HCT116 (cell line): ENCODE measurements around the gene LMAN2L.

Experiments
- EZH2 ChIP-seq: fragments of 200-600 bp; sonication (generic); IDR thresholded peaks from 2 replicates; pipeline ENCODE4 v1.6.1; 2017; ENCODE audit warnings: antibody characterized with exemption, mixed run types
- POLR2A ChIP-seq: IDR thresholded peaks from 2 replicates; pipeline ENCODE4 v1.7.0; 2011; ENCODE audit warnings: borderline replicate concordance; ENCODE audit not compliant: insufficient read depth, insufficient read length; ENCODE audit errors: extremely low read depth
- RAD21 ChIP-seq: IDR thresholded peaks from 2 replicates; pipeline ENCODE4 v1.6.1; 2012; ENCODE audit warnings: low read depth, mild to moderate bottlenecking
- REST ChIP-seq: IDR thresholded peaks from 2 replicates; pipeline ENCODE4 v1.6.1; 2012; ENCODE audit warnings: low read depth
- SP1 ChIP-seq: IDR thresholded peaks from 2 replicates; pipeline ENCODE4 v1.6.1; 2012; ENCODE audit warnings: low read depth
- YY1 ChIP-seq: IDR thresholded peaks from 2 replicates; pipeline ENCODE4 v1.6.1; 2011; ENCODE audit warnings: low read length, low read depth, moderate library complexity, mild to moderate bottlenecking; ENCODE audit not compliant: insufficient replicate concordance; ENCODE audit errors: extremely low read depth
- ZBTB33 ChIP-seq: IDR thresholded peaks from 2 replicates; pipeline ENCODE4 v1.6.1; 2011; ENCODE audit warnings: mild to moderate bottlenecking, low read length, moderate library complexity; ENCODE audit not compliant: insufficient replicate concordance; ENCODE audit errors: extremely low read depth
- ZFX ChIP-seq: fragments of 450-650 bp; IDR thresholded peaks from 2 replicates; pipeline ENCODE4 v1.6.1; 2017
- TF ChIP-seq, protein P1 (sequence below), 3 experiments: fragments of 200-600 bp in 1 of 3; sonication (generic) in 1 of 3; IDR thresholded peaks in 2 of 3; conservative IDR thresholded peaks in 1 of 3; 2 replicates each; pipeline ENCODE4 v1.5.1; 2012 to 2017; ENCODE audit warnings: low read depth in 2 of 3, low read length in 2 of 3, antibody characterized with exemption in 1 of 3, borderline replicate concordance in 1 of 3, control low read depth in 1 of 3, mild to moderate bottlenecking in 1 of 3, mixed read lengths in 1 of 3, mixed run types in 1 of 3, moderate library complexity in 1 of 3; ENCODE audit not compliant: insufficient read depth in 1 of 3

- TF ChIP-seq, protein P1, sequence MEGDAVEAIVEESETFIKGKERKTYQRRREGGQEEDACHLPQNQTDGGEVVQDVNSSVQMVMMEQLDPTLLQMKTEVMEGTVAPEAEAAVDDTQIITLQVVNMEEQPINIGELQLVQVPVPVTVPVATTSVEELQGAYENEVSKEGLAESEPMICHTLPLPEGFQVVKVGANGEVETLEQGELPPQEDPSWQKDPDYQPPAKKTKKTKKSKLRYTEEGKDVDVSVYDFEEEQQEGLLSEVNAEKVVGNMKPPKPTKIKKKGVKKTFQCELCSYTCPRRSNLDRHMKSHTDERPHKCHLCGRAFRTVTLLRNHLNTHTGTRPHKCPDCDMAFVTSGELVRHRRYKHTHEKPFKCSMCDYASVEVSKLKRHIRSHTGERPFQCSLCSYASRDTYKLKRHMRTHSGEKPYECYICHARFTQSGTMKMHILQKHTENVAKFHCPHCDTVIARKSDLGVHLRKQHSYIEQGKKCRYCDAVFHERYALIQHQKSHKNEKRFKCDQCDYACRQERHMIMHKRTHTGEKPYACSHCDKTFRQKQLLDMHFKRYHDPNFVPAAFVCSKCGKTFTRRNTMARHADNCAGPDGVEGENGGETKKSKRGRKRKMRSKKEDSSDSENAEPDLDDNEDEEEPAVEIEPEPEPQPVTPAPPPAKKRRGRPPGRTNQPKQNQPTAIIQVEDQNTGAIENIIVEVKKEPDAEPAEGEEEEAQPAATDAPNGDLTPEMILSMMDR (IDR thresholded peaks at IDR 0.05 in 2 of 3, conservative IDR thresholded peaks at IDR 0.05 in 1 of 3; ENCODE audit: borderline replicate concordance in 1 of 3, insufficient read depth in 1 of 3, low read depth in 2 of 3, low read length in 2 of 3) = no peak
- no peak for TF ChIP-seq RAD21
- TF ChIP-seq REST = no peak
- no peak for TF ChIP-seq YY1
- no peak for TF ChIP-seq EZH2
- no peak for TF ChIP-seq ZFX
- TF ChIP-seq ZBTB33 = no peak
- no peak for TF ChIP-seq SP1
- TF ChIP-seq POLR2A = no peak
Measured at GRCh38 chr2:96687711-96688640, 51.9 kb downstream of the LMAN2L start.
